GM23338 (cell line): ENCODE data around the gene MINDY4. TPM values are rescaled to one million over a fixed set of nuclear protein-coding genes. Genes with fewer than 3 reads are reported as not detected.
A peak's percentile ranks its signal among the peaks of the same experiment; 100 is the strongest.

Source experiments
- ATAC-seq: fragments of 200-7000 bp; cut with Tn5 transposase; 3 replicates; pipeline ENCODE4 v1.9.1; 2020
- DNase-seq: peaks from one replicate; pipeline ENCODE4 v3.0.0-alpha.2; 2015; ENCODE audit warnings: low spot score
- H2AFZ ChIP-seq: fragments of 200-600 bp; sonication (generic); 2 replicates; pipeline ENCODE4 v1.8.0; 2016; ENCODE audit warnings: antibody characterized with exemption, mild to moderate bottlenecking, moderate library complexity
- H3F3A ChIP-seq: fragments of 200-600 bp; sonication (generic); replicated peaks from 2 replicates; pipeline ENCODE4 v1.8.0; 2017; ENCODE audit warnings: antibody characterized with exemption, mixed run types, low read depth
- H3K27ac ChIP-seq: fragments of 200-600 bp; sonication (generic); 2 replicates; pipeline ENCODE4 v1.6.1; 2016; ENCODE audit warnings: low read depth
- H3K27me3 ChIP-seq: fragments of 200-600 bp; sonication (generic); 2 replicates; pipeline ENCODE4 v1.8.0; 2016; ENCODE audit warnings: mild to moderate bottlenecking, mixed run types, moderate library complexity; ENCODE audit not compliant: insufficient read depth
- H3K36me3 ChIP-seq: fragments of 200-600 bp; sonication (generic); 2 replicates; pipeline ENCODE4 v1.8.0; 2016; ENCODE audit warnings: mild to moderate bottlenecking; ENCODE audit not compliant: insufficient read depth
- H3K4me1 ChIP-seq: fragments of 200-600 bp; sonication (generic); 2 replicates; pipeline ENCODE4 v1.8.0; 2016; ENCODE audit warnings: mild to moderate bottlenecking, moderate library complexity; ENCODE audit not compliant: insufficient read depth
- H3K4me2 ChIP-seq: fragments of 200-600 bp; sonication (generic); 2 replicates; pipeline ENCODE4 v1.7.1; 2017; ENCODE audit warnings: mixed run types
- H3K4me3 ChIP-seq: fragments of 200-600 bp; sonication (generic); 2 replicates; pipeline ENCODE4 v1.6.1; 2016; ENCODE audit warnings: mixed run types
- H3K79me2 ChIP-seq: fragments of 200-600 bp; sonication (generic); replicated peaks from 2 replicates; pipeline ENCODE4 v1.8.0; 2017; ENCODE audit warnings: mild to moderate bottlenecking; ENCODE audit not compliant: insufficient read depth
- H3K9me2 ChIP-seq: fragments of 200-600 bp; sonication (generic); 2 replicates; pipeline ENCODE4 v1.8.0; 2017; ENCODE audit not compliant: insufficient read depth
- H4K20me1 ChIP-seq: fragments of 200-600 bp; sonication (generic); replicated peaks from 2 replicates; pipeline ENCODE4 v1.8.0; 2017; ENCODE audit warnings: mild to moderate bottlenecking; ENCODE audit not compliant: insufficient read depth
- H3K27ac Mint-ChIP-seq: 2 replicates; pipeline ENCODE4 v1.8.0; 2020; ENCODE audit warnings: inconsistent platforms, mild to moderate bottlenecking, moderate library complexity, mixed read lengths
- H3K27me3 Mint-ChIP-seq: 3 replicates; pipeline ENCODE4 v1.8.0; 2022; ENCODE audit warnings: low read depth, mild to moderate bottlenecking, moderate library complexity, mixed read lengths, inconsistent platforms; ENCODE audit not compliant: insufficient read depth, poor library complexity
- H3K36me3 Mint-ChIP-seq: 3 replicates; pipeline ENCODE4 v1.8.0; 2021; ENCODE audit warnings: low read depth, mild to moderate bottlenecking, inconsistent platforms, moderate library complexity, mixed read lengths
- H3K4me1 Mint-ChIP-seq: 3 replicates; pipeline ENCODE4 v1.8.0; 2020; ENCODE audit warnings: mild to moderate bottlenecking, inconsistent platforms, mixed read lengths
- H3K4me3 Mint-ChIP-seq: 3 replicates; pipeline ENCODE4 v1.8.0; 2021; ENCODE audit warnings: moderate library complexity, mild to moderate bottlenecking, inconsistent platforms, mixed read lengths
- H3K9me3 Mint-ChIP-seq: 3 replicates; pipeline ENCODE4 v1.8.0; 2020; ENCODE audit warnings: moderate library complexity, mild to moderate bottlenecking, inconsistent platforms, mixed read lengths
- CREB1 ChIP-seq: fragments of 250-450 bp; sonication (Bioruptor Pico); IDR thresholded peaks from 2 replicates; pipeline ENCODE4 v1.5.0; 2020; ENCODE audit warnings: low read depth, mild to moderate bottlenecking, moderate library complexity
- ETS1 ChIP-seq: IDR thresholded peaks from 2 replicates; pipeline ENCODE4 v1.6.1; 2016; ENCODE audit warnings: antibody characterized with exemption
- EZH2 ChIP-seq: fragments of 200-600 bp; sonication (generic); IDR thresholded peaks from one replicate; pipeline ENCODE4 v1.8.0; 2017; ENCODE audit warnings: antibody characterized with exemption, mild to moderate bottlenecking, low read depth; ENCODE audit not compliant: unreplicated experiment
- EZH2phosphoT487 ChIP-seq: fragments of 200-600 bp; sonication (generic); IDR thresholded peaks from one replicate; pipeline ENCODE4 v1.8.1; 2018; ENCODE audit warnings: antibody characterized with exemption; ENCODE audit not compliant: unreplicated experiment
- JUNB ChIP-seq: IDR thresholded peaks from one replicate; pipeline ENCODE4 v1.6.1; 2016; ENCODE audit warnings: antibody characterized with exemption; ENCODE audit not compliant: unreplicated experiment
- NANOG ChIP-seq: IDR thresholded peaks from 2 replicates; pipeline ENCODE4 v1.6.1; 2016; ENCODE audit warnings: antibody characterized with exemption, borderline replicate concordance
- POLR2AphosphoS5 ChIP-seq: IDR thresholded peaks from 2 replicates; pipeline ENCODE4 v1.6.1; 2016; ENCODE audit warnings: antibody characterized with exemption, low read depth
- STAT1 ChIP-seq: IDR thresholded peaks from one replicate; pipeline ENCODE4 v1.6.1; 2016; ENCODE audit warnings: antibody characterized with exemption; ENCODE audit not compliant: unreplicated experiment
- ZNF114 ChIP-seq: fragments of 250-450 bp; sonication (Bioruptor Pico); IDR thresholded peaks from 2 replicates; pipeline ENCODE4 v1.5.0; 2020; ENCODE audit warnings: mild to moderate bottlenecking, moderate library complexity
- ZNF331 ChIP-seq: fragments of 250-450 bp; sonication (Bioruptor Pico); IDR thresholded peaks from 2 replicates; pipeline ENCODE4 v1.5.0; 2020; ENCODE audit warnings: low read depth, mild to moderate bottlenecking, moderate library complexity
- polyA plus RNA-seq: library from polyadenylated mRNA; unstranded; fragments of >200 nt; fragmentation: Nextera tagmentation; extraction: Ambion mirVana; gene quantifications from 2 replicates; pipeline ENCODE4 v1.2.1, GENCODE V29; 2016
- total RNA-seq: library from RNA; depleted of rRNA; stranded (reverse); fragments of >200 nt; shearing (Covaris generic); gene quantifications from 2 replicates; pipeline ENCODE4 v1.2.3, GENCODE V29; 2014
- TF ChIP-seq, protein P1 (sequence below): fragments of 250-450 bp; sonication (Bioruptor Pico); IDR thresholded peaks from 2 replicates; pipeline ENCODE4 v1.5.0; 2020; ENCODE audit warnings: mild to moderate bottlenecking, moderate library complexity
- TF ChIP-seq, protein P2 (sequence below): IDR thresholded peaks from one replicate; pipeline ENCODE4 v1.6.1; 2018; ENCODE audit warnings: antibody characterized with exemption; ENCODE audit not compliant: unreplicated experiment

The MINDY4 gene
- total and polyA plus RNA-seq, 2 experiments from 2014 or later, result 1.7 to 4.4 TPM

DNA sequence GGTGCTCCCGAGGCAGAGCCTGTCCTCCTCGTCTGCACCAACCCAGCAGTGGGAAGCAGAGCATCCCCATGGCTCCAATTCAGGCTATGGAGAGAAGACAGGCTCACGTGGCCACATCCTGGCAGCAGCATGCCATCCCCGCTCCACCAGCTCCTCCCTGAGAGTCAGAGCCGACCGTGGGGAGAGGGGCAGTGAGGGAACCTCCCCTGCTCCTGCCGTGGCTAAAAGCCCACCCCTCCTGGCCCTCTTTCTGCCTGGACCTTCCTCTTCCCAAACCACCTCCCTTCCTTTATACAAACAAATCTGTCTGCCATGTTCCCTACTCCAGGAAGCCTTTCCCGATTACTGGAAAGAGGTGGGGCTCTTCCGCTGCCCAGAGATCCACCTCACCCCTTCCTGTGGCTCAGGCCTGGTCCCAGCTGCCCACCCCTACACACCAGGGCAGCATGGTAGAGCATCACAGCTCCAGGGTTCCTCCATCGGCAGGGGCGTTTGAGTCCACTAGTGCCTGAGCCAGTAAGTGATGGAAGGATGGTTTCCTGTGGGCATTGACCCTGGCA, 129.7 kb downstream of the MINDY4 start:
- H3K4me1 ChIP-seq, result no peaks in the 10 kb centered on the region
- ATAC-seq, result no peak
- no peaks in the 10 kb centered on the region for H3K27me3 ChIP-seq
- H3K79me2 ChIP-seq, result no peaks in the 10 kb centered on the region
- no peaks in the 10 kb centered on the region for H3K9me2 ChIP-seq
- H3K4me2 ChIP-seq, result no peak overlapping the region
- no peaks in the 10 kb centered on the region for H3F3A ChIP-seq
- no peak overlapping the region for H3K27ac ChIP-seq
- no peaks in the 10 kb centered on the region for H3K36me3 ChIP-seq
- peaks cover 8% of the 10 kb centered on the region for H3K27me3 Mint-ChIP-seq
- no peak overlapping the region for H2AFZ ChIP-seq
- TF ChIP-seq CREB1 (no peak), EZH2phosphoT487 (no peak)
- H3K27ac Mint-ChIP-seq, result no peak overlapping the region
- H3K36me3 Mint-ChIP-seq, result no peaks in the 10 kb centered on the region
- no peaks in the 10 kb centered on the region for H4K20me1 ChIP-seq
- H3K9me3 Mint-ChIP-seq, result no peaks in the 10 kb centered on the region; the same call in 2 of the 3 replicates
- peaks cover 4% of the 10 kb centered on the region for H3K4me1 Mint-ChIP-seq
- H3K4me3 ChIP-seq, result no peak overlapping the region
- no peak overlapping the region for H3K4me3 Mint-ChIP-seq
- no peak for DNase-seq

DNA sequence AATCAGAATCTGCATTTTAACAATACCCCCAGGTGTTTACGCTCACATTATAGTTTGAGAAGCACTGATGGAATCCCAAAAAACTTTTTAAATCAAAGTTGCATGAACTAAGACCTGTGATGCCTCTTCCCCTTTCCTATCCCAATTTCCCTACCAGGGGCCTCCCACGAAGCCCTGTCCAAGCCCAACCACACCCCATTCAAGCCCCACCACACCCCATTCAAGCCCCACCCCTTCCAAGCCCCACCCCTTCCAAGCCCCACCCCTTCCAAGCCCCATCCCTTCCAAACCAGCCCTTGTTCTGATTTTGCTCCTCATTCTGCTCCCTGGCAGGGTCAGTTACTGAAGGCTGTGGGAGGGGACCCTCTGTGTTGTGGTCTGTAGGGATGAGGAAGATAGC, 130.6 kb downstream of the MINDY4 start:
- ATAC-seq, result peak; percentile 74
- peaks cover 8% of the 10 kb centered on the region for H3K27me3 Mint-ChIP-seq
- H3K27me3 ChIP-seq, result no peaks in the 10 kb centered on the region
- TF ChIP-seq ZNF114 (CRISPR knock-in tag) (no peak), STAT1 (no peak), EZH2 (no peak), POLR2AphosphoS5 (no peak), JUNB (no peak), ZNF331 (CRISPR knock-in tag) (no peak), CREB1 (no peak), EZH2phosphoT487 (no peak), NANOG (no peak), ETS1 (no peak)
- TF ChIP-seq, protein P1, sequence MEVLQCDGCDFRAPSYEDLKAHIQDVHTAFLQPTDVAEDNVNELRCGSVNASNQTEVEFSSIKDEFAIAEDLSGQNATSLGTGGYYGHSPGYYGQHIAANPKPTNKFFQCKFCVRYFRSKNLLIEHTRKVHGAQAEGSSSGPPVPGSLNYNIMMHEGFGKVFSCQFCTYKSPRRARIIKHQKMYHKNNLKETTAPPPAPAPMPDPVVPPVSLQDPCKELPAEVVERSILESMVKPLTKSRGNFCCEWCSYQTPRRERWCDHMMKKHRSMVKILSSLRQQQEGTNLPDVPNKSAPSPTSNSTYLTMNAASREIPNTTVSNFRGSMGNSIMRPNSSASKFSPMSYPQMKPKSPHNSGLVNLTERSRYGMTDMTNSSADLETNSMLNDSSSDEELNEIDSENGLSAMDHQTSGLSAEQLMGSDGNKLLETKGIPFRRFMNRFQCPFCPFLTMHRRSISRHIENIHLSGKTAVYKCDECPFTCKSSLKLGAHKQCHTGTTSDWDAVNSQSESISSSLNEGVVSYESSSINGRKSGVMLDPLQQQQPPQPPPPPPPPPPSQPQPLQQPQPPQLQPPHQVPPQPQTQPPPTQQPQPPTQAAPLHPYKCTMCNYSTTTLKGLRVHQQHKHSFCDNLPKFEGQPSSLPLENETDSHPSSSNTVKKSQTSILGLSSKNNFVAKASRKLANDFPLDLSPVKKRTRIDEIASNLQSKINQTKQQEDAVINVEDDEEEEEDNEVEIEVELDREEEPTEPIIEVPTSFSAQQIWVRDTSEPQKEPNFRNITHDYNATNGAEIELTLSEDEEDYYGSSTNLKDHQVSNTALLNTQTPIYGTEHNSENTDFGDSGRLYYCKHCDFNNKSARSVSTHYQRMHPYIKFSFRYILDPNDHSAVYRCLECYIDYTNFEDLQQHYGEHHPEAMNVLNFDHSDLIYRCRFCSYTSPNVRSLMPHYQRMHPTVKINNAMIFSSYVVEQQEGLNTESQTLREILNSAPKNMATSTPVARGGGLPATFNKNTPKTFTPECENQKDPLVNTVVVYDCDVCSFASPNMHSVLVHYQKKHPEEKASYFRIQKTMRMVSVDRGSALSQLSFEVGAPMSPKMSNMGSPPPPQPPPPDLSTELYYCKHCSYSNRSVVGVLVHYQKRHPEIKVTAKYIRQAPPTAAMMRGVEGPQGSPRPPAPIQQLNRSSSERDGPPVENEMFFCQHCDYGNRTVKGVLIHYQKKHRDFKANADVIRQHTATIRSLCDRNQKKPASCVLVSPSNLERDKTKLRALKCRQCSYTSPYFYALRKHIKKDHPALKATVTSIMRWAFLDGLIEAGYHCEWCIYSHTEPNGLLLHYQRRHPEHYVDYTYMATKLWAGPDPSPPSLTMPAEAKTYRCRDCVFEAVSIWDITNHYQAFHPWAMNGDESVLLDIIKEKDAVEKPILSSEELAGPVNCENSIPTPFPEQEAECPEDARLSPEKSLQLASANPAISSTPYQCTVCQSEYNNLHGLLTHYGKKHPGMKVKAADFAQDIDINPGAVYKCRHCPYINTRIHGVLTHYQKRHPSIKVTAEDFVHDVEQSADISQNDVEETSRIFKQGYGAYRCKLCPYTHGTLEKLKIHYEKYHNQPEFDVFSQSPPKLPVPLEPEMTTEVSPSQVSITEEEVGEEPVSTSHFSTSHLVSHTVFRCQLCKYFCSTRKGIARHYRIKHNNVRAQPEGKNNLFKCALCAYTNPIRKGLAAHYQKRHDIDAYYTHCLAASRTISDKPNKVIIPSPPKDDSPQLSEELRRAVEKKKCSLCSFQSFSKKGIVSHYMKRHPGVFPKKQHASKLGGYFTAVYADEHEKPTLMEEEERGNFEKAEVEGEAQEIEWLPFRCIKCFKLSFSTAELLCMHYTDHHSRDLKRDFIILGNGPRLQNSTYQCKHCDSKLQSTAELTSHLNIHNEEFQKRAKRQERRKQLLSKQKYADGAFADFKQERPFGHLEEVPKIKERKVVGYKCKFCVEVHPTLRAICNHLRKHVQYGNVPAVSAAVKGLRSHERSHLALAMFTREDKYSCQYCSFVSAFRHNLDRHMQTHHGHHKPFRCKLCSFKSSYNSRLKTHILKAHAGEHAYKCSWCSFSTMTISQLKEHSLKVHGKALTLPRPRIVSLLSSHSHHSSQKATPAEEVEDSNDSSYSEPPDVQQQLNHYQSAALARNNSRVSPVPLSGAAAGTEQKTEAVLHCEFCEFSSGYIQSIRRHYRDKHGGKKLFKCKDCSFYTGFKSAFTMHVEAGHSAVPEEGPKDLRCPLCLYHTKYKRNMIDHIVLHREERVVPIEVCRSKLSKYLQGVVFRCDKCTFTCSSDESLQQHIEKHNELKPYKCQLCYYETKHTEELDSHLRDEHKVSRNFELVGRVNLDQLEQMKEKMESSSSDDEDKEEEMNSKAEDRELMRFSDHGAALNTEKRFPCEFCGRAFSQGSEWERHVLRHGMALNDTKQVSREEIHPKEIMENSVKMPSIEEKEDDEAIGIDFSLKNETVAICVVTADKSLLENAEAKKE (CRISPR knock-in tag), result no peak
- TF ChIP-seq, protein P2, sequence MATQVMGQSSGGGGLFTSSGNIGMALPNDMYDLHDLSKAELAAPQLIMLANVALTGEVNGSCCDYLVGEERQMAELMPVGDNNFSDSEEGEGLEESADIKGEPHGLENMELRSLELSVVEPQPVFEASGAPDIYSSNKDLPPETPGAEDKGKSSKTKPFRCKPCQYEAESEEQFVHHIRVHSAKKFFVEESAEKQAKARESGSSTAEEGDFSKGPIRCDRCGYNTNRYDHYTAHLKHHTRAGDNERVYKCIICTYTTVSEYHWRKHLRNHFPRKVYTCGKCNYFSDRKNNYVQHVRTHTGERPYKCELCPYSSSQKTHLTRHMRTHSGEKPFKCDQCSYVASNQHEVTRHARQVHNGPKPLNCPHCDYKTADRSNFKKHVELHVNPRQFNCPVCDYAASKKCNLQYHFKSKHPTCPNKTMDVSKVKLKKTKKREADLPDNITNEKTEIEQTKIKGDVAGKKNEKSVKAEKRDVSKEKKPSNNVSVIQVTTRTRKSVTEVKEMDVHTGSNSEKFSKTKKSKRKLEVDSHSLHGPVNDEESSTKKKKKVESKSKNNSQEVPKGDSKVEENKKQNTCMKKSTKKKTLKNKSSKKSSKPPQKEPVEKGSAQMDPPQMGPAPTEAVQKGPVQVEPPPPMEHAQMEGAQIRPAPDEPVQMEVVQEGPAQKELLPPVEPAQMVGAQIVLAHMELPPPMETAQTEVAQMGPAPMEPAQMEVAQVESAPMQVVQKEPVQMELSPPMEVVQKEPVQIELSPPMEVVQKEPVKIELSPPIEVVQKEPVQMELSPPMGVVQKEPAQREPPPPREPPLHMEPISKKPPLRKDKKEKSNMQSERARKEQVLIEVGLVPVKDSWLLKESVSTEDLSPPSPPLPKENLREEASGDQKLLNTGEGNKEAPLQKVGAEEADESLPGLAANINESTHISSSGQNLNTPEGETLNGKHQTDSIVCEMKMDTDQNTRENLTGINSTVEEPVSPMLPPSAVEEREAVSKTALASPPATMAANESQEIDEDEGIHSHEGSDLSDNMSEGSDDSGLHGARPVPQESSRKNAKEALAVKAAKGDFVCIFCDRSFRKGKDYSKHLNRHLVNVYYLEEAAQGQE, result no peak

More for the DNA sequence above, 130.6 kb downstream of the MINDY4 start:
- Histone ChIP-seq H3K4me1 (no peaks in the 10 kb centered on the region), H4K20me1 (no peaks in the 10 kb centered on the region), H3K36me3 (no peaks in the 10 kb centered on the region), H3K4me3 (no peak overlapping the region), H3F3A (no peaks in the 10 kb centered on the region), H3K4me2 (no peak overlapping the region), H3K27ac (no peak overlapping the region), H3K9me2 (no peaks in the 10 kb centered on the region), H3K79me2 (no peaks in the 10 kb centered on the region), H2AFZ (no peak overlapping the region)
- H3K9me3 Mint-ChIP-seq, result no peaks in the 10 kb centered on the region
- DNase-seq, result no peak
- H3K27ac Mint-ChIP-seq, result no peak overlapping the region
- no peak overlapping the region for H3K4me3 Mint-ChIP-seq
- H3K36me3 Mint-ChIP-seq, result no peaks in the 10 kb centered on the region
- H3K4me1 Mint-ChIP-seq, result no peaks in the 10 kb centered on the region; the same call in 2 of the 3 replicates
